ENCODE results near the gene OR2T12.
"Not testable (repeated sequence)": the region's sequence is repeated elsewhere in the genome, so short reads cannot be mapped to it uniquely, and the experiment has no call there.

Gene OR2T12, protein sequence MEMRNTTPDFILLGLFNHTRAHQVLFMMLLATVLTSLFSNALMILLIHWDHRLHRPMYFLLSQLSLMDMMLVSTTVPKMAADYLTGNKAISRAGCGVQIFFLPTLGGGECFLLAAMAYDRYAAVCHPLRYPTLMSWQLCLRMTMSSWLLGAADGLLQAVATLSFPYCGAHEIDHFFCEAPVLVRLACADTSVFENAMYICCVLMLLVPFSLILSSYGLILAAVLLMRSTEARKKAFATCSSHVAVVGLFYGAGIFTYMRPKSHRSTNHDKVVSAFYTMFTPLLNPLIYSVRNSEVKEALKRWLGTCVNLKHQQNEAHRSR

DNA sequence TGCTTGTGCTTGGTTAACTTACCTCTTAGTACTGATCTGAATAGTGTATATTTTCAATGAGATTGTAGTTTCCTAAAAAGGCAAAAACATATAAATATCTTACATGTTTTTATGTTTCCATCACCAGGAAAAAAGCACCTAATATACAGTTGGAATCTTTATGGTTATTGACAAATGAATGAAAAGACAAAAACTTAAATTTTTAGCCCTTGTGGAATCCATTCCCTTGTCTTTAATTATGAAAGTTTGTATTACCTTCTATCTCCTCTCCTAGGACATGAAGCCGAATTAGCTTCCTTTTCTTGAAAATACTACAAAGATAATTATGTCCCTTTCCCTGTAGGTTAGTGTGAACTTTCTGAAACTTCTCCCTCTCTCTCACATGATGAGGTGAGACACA is at the start of gene OR2T12:
Gene OR2T12, minus strand, starts transcription at position 101 of the 400 bp plus-strand sequence. CDS start 7,846 bp downstream, outside the sequence.
- no peak for DNase-seq

DNA sequence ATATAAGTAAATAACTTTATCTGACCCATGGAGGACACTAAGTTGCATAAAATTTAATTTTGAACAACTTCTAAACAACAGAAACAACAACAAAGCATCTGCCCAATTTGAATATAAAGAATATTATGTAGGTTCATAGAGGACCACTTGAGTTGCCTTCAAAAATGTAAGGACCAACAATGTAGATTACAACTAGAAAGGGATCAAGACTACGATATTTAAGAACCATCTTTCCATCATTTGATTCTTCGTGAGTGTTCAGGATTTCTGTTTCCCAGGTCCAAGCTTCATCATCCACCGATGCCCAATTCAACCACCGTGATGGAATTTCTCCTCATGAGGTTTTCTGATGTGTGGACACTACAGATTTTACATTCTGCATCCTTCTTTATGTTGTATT is 45.3 kb upstream of the OR2T12 start, which contains the start of gene OR14C36:
Gene OR14C36, plus strand, starts transcription at position 301 of the 400 bp plus-strand sequence. Its CDS starts 0 bp downstream, at position 301.
- DNase-seq = no peak

DNA sequence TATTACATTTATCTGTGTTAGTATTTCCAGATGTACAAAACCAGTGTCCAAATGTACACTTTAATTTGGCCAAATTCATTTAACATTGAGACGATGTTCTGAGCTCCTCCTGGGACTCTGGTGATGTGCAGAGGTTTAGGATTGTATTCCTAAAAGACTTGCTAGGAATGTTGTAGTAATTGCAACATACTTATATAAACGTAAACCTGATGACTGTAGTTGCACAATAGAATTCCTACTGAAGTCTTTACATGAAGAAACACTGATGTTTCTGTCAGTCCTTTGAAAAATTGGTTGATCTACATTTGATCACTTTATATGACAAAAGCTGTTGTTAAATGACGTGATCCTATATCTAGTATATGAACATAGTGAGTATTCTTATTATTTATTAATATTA is 40.2 kb upstream of the OR2T12 start:
- no peak for DNase-seq

DNA sequence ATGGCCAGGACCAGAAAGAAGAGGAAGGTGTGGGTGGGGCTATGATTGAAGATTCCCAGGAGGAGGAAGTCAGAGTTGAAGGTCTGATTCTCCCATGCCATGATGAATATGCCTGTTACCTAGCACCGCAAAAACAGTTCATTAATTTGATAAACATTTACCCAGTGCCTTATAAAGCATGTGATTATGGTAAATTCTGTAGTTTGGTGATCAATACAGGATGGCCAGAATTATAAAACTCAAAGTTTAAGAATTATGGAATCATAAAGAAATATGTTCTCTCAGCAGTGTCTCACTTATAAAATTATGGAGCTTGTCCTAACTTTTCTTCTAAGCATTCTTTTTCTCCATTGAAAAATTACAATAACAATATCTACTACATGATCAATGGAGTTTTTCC is 21.2 kb upstream of the OR2T12 start, which contains the start of gene OR2M7:
Gene OR2M7, minus strand, starts transcription at position 101 of the 400 bp plus-strand sequence. Its CDS starts 0 bp downstream, at position 101.
- DNase-seq = no peak

DNA sequence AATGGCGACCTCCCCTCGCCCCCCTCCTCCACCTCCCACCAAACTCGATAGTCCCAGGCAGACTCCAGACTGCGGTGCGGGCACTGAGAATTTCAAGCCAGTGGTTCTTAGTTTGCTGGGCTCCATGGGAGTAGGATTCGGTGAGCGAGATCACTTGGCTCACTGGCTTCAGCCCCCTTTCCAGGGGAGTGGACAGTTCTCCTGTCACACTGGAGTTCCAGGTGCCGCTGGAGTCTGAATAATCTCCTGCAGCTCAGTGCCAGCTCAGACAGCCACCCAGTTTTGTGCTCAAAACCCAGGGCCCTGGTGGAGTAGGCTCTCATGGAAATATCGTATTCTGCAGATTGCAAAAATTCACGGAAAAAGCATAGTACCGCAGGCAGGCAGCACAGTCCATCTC is 13.6 kb upstream of the OR2T12 start:
- DNase-seq = no peak

DNA sequence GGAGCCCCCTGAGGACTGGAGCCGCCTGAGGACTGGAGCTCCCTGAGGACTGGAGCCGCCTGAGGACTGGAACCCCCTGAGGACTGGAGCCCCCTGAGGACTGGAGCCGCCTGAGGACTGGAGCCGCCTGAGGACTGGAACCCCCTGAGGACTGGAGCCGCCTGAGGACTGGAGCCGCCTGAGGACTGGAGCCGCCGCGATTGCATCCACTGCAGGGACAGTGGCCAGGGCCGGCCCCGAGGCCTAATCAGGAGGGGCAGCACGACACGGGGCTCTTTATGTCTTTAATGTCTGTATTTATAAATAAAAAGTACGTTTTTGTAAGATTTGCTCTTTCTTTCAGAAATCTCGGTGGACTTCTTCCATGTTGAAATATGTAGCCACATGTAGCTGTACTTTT is 3.5 kb upstream of the OR2T12 start:
- DNase-seq = not testable (repeated sequence)

DNA sequence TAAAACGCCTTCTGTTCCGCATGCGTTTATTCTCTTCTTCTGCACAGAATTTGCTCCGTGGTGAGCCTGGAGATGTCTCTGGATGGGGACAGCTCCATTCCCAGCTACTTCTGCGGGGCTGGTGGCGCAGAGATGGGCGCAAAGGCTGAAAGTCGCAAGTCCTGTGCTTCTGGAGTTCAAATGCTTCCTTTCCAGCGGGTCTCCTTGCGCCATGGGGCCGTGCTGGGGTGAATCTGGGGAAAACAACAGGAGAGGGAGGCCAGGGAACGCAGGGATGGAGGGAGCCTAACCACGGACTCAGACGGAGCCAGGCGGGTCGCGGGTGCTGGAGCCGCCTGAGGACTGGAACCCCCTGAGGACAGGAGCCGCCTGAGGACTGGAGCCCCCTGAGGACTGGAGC is 2.9 kb upstream of the OR2T12 start:
- DNase-seq = no peak

DNA sequence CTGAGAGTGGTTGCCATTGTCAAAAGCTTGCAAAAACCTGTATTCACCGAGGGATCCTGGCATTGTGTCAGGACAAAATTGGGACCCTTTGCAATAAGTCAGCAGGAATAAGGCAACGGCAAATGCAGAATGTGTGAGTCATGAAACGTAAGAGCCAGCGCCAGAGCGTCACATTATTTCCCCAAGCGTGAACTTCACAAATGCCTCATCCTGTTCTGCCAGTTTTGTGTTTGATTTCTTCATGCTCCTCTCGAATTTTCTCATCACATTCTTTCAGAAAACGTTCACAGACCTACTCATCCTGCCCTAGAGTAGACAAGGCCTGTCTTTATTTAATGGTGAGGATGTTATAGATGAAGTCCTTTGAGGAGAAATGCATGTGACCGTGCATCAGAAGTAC is 2.4 kb upstream of the OR2T12 start:
- not testable (repeated sequence) for DNase-seq

DNA sequence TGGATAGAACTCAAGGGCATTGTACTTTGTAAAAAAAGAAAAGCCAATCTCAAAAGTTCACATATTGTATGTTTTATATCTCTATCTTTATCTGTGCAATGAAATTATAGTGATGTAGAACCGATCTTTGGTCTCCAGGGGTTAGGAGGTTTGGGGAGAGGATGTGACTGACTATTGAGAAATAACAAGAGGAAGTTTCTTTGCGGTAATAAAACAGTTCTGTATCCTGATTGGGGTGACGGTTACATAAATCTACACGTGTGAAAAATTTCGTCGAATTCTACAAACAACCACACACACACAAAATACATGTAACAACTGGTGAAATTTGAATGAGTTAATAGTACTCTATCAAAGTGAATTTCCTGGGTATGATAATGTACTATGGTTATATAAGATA is 14.8 kb downstream of the OR2T12 start:
- DNase-seq = peak; percentile 36

DNA sequence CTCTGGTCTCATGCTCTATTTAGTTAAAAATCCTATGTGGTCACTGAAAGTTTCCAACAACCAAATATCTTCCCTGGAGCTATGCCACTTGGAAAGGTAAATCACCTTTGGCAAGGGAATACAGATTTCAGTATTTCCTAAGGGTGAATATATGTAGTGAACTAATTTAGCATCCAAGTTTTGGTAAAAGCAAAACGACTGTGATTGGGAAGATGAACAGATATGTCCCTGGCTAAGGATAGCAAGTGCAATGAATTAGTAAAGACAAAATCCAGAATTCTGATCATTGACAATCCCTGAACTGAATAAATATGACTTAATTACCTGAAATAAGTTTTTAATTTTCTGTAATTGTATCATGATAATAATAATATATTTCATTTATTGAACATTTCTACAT is 25.3 kb downstream of the OR2T12 start, which contains the start of gene OR2T33:
Gene OR2T33, minus strand, starts transcription at position 101 of the 400 bp plus-strand sequence. CDS start 4,162 bp downstream, outside the sequence.
- DNase-seq = no peak

DNA sequence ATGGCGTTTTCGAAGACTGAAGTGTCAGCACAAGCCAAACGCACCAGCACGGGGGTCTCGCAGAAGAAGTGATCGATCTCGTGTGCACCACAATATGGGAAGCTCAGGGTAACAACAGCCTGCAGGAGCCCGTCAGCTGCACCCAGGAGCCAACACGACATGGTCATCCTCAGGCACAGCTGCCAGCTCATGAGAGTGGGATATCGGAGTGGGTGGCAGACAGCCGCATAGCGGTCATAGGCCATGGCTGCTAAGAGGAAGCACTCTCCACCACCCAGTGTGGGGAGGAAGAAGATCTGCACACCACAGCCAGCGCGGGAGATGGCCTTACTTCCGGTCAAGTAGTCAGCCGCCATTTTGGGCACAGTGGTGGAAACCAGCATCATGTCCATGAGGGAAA is 30.0 kb downstream of the OR2T12 start:
- DNase-seq = not testable (repeated sequence)

DNA sequence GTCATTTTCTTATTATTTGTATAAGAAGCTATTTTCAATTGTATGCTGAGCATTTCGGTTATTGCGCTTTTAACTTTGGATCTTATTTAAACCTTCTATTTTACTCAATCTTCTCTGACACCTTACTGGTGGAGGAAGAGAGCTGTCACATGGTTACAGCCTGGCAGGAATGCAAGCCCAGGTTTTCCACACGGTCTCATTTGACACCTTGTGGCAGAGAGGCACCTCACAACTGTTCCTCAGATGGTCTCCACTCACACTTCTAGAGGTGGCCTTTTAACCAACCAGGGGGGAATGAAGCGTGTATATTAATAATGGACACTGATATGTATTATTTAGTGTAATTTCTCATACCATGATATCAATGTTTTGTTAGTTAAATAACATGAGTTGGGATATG is 35.0 kb downstream of the OR2T12 start:
- peak; percentile 27 for DNase-seq

DNA sequence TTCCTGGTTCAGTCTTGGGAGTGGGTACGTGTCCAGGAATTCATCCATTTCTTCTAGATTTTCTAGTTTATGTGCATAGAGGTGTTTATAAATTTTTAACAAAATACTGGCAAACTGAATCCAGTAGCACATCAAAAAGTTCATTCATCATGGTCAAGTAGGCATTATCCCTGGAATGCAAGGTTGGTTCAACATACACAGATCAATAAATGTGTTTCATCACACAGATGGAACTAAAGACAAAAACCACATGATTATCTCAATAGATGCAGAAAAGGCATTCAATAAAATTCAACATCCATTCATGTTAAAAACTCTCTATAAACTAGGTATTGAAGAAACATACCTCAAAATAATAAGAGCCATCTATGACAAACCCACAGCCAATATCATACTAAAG is 43.9 kb downstream of the OR2T12 start:
- not testable (repeated sequence) for DNase-seq

DNA sequence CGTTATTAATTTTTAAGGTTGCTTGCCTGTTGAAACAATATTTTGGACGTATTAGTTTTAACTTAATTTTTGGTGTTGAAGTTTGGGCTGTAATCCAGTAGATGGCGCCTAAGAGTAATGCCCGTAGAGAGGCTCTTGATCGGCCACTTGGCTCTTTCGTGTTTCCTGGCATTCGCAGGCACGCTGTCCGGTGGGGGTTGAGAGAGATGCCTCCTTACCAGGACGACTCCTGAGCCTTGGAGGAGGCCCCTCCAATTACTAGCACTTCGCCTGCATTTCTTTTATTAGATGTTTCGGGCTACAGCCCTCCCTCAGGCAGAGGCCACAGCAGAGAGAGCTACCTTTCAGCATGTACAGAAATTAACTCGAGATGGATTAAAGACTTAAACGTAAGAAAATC is 60.0 kb downstream of the OR2T12 start:
- peak; percentile 84 for DNase-seq
